ENCODE data around the gene ZNF669.

DNA sequence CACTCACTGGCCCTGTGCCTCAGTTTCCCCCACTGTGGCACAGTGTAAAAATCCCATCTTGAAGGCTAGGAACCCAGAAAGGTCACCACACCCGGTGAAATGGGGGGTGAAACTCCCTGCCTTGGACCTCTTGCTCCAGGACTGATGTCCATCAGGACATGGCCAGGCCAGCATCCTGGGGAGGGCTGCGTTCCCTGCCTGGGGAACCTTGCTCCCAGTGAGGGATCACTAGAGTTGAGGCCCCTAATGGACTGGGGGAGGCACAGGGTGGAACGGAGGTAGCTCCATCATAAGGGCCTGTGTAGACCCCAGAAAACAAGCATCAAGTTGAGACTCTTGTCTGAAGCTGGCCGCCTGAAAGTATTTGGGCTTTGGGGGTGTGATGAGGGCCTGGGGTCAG is 15.2 kb downstream of the ZNF669 start:
- no peak for TF ChIP-seq CTCF (IDR thresholded peaks at IDR 0.05)
- TF ChIP-seq POLR2A (IDR thresholded peaks at IDR 0.05; ENCODE audit: low read depth) = no peak

Measured in esophagus muscularis mucosa (tissue), 3 donors.